WERI-Rb-1 (cell line): ENCODE results near the gene PTPRG.

Experiments
- DNase-seq: peaks from one replicate; pipeline ENCODE4 v3.0.0-alpha.2; 2020
- H3K27ac ChIP-seq: fragments of 250-450 bp; sonication (Bioruptor Pico); 2 replicates; pipeline ENCODE4 v1.5.1; 2020; ENCODE audit warnings: mild to moderate bottlenecking, moderate library complexity
- H3K27me3 ChIP-seq: fragments of 250-450 bp; sonication (Bioruptor Pico); 2 replicates; pipeline ENCODE4 v1.5.1; 2021; ENCODE audit warnings: mild to moderate bottlenecking, low read depth, moderate library complexity; ENCODE audit not compliant: insufficient read depth, severe bottlenecking
- H3K36me3 ChIP-seq: fragments of 250-450 bp; sonication (Bioruptor Pico); 2 replicates; pipeline ENCODE4 v1.5.1; 2020; ENCODE audit warnings: mild to moderate bottlenecking, moderate library complexity
- H3K4me3 ChIP-seq: 2 replicates; pipeline ENCODE4 v1.5.1; 2011; ENCODE audit warnings: low read depth, mild to moderate bottlenecking, control low read depth, low read length
- H3K9me3 ChIP-seq: fragments of 250-450 bp; sonication (Bioruptor Pico); 2 replicates; pipeline ENCODE4 v1.5.1; 2021; ENCODE audit warnings: mild to moderate bottlenecking, moderate library complexity; ENCODE audit not compliant: severe bottlenecking
- TF ChIP-seq, protein P1 (sequence below): IDR thresholded peaks from 2 replicates; pipeline ENCODE4 v1.5.1; 2011; ENCODE audit warnings: low read depth, mild to moderate bottlenecking, control low read depth, inconsistent platforms, low read length

The PTPRG gene

DNA sequence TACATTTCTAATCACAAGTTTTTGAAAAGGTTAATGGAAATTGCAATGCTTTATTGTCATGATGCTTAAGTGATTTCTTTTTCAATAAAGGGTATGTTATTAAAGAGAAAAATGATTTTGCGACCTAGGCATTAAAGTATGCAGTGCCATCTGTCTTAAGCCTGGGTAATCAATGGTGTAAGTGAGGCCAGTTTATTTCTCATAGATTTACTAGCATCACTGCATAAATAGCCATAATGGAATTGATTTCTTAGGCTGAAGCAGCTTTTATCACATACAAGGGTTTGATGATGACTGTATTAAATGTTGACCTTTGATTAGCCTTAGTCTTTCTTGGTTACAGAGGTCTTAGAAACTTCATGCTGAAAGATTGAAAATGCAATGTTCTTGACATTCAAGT is 464.5 kb downstream of the PTPRG start:
- Histone ChIP-seq H3K27me3 (no peaks in the 10 kb centered on the region), H3K4me3 (no peak overlapping the region), H3K27ac (no peak overlapping the region), H3K9me3 (no peaks in the 10 kb centered on the region), H3K36me3 (no peaks in the 10 kb centered on the region; the same call in 1 of the 2 replicates)
- DNase-seq: no peak
- TF ChIP-seq, protein P1, sequence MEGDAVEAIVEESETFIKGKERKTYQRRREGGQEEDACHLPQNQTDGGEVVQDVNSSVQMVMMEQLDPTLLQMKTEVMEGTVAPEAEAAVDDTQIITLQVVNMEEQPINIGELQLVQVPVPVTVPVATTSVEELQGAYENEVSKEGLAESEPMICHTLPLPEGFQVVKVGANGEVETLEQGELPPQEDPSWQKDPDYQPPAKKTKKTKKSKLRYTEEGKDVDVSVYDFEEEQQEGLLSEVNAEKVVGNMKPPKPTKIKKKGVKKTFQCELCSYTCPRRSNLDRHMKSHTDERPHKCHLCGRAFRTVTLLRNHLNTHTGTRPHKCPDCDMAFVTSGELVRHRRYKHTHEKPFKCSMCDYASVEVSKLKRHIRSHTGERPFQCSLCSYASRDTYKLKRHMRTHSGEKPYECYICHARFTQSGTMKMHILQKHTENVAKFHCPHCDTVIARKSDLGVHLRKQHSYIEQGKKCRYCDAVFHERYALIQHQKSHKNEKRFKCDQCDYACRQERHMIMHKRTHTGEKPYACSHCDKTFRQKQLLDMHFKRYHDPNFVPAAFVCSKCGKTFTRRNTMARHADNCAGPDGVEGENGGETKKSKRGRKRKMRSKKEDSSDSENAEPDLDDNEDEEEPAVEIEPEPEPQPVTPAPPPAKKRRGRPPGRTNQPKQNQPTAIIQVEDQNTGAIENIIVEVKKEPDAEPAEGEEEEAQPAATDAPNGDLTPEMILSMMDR: no peak

DNA sequence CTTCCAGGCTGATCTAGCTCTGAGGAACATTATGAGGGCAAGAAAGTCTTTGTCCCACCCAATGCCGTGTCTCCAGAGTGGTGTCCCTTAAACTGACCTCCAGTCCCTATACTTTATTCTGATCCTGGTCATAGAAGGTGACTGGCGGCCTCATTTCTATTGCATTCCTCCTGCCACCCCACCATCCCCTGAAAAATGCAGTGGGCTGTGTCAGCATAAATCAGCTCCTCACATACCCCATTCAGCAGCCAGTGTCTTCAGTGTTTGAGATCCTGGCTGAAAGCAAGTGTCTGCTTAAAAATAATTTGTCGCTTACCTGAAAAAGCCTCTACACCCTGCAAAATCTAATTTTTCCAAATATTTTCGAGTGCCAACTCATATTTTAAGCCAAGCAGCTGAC is 465.9 kb downstream of the PTPRG start:
- no peaks in the 10 kb centered on the region for H3K27me3 ChIP-seq
- no peak for DNase-seq
- H3K36me3 ChIP-seq: no peaks in the 10 kb centered on the region; the same call in 1 of the 2 replicates
- H3K27ac ChIP-seq: no peak overlapping the region
- TF ChIP-seq, protein P1: no peak
- no peaks in the 10 kb centered on the region for H3K9me3 ChIP-seq
- no peak overlapping the region for H3K4me3 ChIP-seq

DNA sequence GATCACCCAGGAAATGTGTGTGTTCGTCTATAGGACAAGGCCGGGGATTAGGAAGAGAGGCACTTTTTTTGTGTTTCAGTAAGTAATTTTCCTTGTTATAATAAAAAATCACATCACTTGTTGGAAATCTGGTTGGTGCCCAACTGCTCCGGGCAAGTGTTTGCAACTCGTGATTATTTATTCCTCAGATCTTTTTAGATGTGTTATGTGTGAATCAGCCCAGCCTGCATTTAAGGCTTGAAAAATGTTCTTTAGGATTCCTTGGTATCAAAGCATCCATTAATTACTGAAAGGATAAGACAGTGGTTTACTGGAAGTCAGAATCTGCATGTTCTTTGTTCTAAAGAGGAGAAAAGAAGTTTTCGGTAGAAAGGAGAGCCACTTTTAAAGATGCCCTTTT is 466.4 kb downstream of the PTPRG start:
- Histone ChIP-seq H3K4me3 (no peak overlapping the region), H3K27me3 (no peaks in the 10 kb centered on the region), H3K9me3 (no peaks in the 10 kb centered on the region), H3K27ac (no peak overlapping the region), H3K36me3 (no peaks in the 10 kb centered on the region; the same call in 1 of the 2 replicates)
- TF ChIP-seq, protein P1: no peak
- DNase-seq: no peak

DNA sequence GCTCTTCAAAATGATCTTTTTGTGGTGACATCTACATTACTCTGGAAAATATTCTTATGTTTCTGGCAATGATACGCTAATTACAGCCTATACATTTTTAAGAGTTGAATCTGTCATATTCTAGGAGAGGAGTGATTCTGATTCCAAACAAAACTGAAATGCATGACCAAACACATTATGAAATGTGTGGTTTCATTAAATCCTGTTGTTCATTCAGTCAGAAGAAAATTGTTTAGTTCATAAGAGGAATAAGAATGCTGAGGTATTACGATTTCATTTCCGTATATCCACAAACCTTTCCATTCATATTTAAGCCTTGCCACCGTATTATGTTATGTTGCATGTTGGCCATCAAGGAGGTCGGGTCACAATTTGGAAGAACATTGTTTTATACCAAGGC is 466.9 kb downstream of the PTPRG start:
- Histone ChIP-seq H3K27ac (no peak overlapping the region), H3K36me3 (no peaks in the 10 kb centered on the region; the same call in 1 of the 2 replicates), H3K27me3 (no peaks in the 10 kb centered on the region), H3K4me3 (no peak overlapping the region), H3K9me3 (no peaks in the 10 kb centered on the region)
- TF ChIP-seq, protein P1: no peak
- no peak for DNase-seq

DNA sequence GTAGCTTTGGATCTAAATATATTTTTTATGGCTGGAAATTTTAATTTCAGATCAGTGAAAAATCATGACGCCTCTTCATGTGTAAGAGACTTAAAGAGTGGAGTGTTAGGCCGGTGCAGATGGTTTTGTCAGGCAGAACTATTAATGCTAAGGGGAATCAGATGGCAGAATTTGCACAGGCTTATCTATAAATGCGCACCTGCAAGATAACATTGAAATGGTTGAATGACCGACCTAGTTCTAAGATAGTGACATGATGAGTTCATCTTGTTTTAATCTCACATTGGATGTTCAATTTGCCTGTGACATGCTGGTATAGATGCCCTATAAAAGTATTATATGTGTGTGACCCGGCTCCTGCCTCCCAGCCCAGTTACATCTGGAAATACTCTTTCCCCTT is 471.4 kb downstream of the PTPRG start:
- Histone ChIP-seq H3K27me3 (no peaks in the 10 kb centered on the region), H3K36me3 (no peaks in the 10 kb centered on the region), H3K9me3 (no peaks in the 10 kb centered on the region), H3K27ac (no peak overlapping the region), H3K4me3 (no peak overlapping the region)
- no peak for DNase-seq
- TF ChIP-seq, protein P1: no peak

DNA sequence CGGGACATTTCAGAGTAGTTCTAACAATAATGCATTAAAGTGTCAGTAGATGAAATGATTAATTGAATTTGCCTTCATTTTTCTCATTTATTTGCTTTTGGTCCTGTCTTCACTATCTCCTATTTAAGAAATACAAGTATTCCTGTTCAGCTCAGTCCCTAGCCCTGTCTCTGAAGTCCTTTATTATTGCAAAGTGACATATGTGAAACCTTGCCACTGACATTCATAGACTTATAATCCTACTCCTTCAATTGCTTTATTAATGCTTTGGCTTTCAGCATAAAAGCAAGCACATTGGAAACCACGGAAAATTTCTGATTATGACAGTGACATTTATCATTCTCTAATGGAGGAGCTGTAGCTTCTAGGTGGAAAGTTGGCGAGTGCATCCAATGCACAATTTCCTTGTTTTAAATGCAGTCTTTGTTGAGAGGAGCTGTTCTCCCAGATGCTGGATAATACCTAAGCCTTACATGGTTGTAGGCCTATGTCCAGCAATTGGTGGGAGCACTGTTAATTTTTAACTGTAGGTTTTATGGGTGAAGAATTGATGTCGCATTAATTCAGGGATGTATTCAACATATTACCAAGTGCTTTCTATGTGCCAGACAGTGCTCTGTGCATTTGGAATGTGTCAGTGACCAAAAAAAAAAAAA is 474.2 kb downstream of the PTPRG start:
- H3K27ac ChIP-seq: no peak overlapping the region
- no peak overlapping the region for H3K4me3 ChIP-seq
- no peaks in the 10 kb centered on the region for H3K27me3 ChIP-seq
- no peaks in the 10 kb centered on the region for H3K36me3 ChIP-seq
- no peaks in the 10 kb centered on the region for H3K9me3 ChIP-seq
- DNase-seq: no peak
- TF ChIP-seq, protein P1: no peak
